IPS-15b (cell line): ENCODE results near the gene SLC6A19.

Source experiments
- H3K27me3 ChIP-seq: one replicate; pipeline ENCODE4 v1.6.1; 2013; ENCODE audit warnings: low read length; ENCODE audit not compliant: control insufficient read depth, insufficient read depth
- H3K36me3 ChIP-seq: one replicate; pipeline ENCODE4 v1.6.1; 2013; ENCODE audit warnings: low read length; ENCODE audit not compliant: control insufficient read depth, insufficient read depth
- H3K4me1 ChIP-seq: one replicate; pipeline ENCODE4 v1.6.1; 2013; ENCODE audit warnings: mild to moderate bottlenecking, low read length; ENCODE audit not compliant: control insufficient read depth, insufficient read depth
- H3K4me3 ChIP-seq: one replicate; pipeline ENCODE4 v1.5.1; 2013; ENCODE audit warnings: low read depth, low read length
- H3K9ac ChIP-seq: one replicate; pipeline ENCODE4 v1.6.1; 2013; ENCODE audit warnings: low read depth, mild to moderate bottlenecking, low read length
- H3K9me3 ChIP-seq: one replicate; pipeline ENCODE4 v1.6.1; 2013; ENCODE audit warnings: mild to moderate bottlenecking, low read length; ENCODE audit not compliant: control insufficient read depth, insufficient read depth

Gene SLC6A19

DNA sequence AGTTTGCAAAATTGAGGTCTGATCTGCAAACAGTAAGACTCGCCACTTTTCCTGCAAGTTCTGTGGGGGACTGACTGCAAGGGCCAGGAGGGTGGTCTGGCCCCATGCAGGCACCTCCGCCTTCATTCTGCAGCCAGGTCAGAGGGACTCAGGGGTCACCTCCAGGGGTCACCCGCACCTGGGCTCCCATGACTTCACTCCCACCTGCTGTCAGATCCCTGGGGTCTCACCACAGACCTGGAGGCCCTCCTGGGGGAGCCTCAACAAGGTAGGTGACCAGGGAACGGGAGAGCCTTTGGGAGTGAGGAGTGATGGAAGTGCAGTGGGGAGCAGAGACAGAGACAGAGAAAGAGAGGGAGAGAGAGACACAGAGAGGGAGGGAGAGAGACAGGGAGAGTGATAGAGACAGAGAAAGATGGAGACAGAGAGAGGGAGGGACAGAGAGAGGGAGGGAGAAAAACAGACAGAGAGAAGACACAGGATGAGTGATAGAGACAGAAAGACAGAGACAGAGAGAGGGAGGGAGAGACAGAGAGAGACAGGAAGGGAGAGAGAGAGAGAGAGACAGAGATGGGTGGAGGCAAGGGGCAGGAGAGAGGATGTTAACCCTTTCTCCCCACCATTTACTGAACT, 41.5 kb upstream of the SLC6A19 start:
- Histone ChIP-seq H3K9me3 (no peaks in the 10 kb centered on the region), H3K4me3 (no peak overlapping the region), H3K9ac (no peak overlapping the region), H3K4me1 (no peaks in the 10 kb centered on the region), H3K36me3 (no peaks in the 10 kb centered on the region), H3K27me3 (peaks cover 17% of the 10 kb centered on the region)

DNA sequence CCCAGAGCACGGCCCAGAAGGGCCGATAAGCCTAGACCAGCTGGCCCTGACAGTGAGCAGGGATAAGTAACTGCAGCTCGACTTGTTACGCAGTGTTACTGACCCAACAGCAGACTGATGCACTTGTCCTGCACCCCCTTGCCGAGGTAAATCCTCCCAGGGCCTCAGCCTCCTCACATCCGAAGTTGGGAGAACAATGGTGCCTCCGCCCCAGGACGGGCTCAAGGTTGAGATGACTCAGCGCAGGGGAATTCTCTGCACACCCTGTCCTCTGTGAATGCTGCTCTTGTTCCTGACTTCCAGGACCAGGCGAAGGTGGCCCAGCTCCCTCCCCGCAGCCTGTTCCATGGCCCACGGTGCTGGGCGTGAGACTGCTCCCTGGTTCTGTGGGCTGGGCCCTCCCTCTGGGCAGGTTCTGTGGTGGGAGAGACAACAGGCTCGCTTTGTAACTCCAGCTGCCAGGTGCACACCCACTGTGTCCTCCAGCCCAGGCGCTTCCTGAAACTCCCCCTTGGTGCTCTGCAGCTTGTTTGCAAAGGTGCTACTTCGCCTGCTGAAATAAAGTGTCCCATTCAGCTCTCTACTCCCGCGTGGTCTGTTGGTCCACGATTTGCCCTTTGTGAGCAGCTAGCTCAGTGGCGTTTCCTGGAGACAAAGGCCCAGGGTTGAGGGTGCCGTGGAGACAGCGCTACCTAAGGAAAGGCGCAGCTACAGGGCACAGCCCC, 40.1 kb upstream of the SLC6A19 start:
- Histone ChIP-seq H3K36me3 (no peaks in the 10 kb centered on the region), H3K9me3 (no peaks in the 10 kb centered on the region), H3K4me1 (no peaks in the 10 kb centered on the region), H3K4me3 (no peak overlapping the region), H3K9ac (no peak overlapping the region), H3K27me3 (peaks cover 13% of the 10 kb centered on the region)

DNA sequence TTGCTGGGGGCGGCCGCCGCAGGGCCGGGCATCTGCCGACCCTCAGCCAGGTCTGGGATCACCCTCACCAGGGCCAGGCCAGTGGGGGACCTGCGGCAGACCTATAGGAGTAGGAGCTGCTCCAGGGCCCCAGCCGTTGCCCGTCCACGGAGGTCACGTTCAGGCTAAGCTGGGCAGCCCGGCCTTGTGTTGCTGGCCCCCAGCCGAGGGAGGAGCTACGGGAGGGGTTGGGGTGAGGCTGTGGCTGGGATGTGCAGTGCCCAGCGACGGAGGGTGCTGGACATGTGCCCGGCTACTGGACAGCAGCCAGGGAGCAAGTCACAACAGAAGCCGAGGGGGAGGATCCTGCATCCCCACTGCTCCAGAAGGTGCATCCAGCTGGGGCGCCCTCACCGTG, 39.6 kb upstream of the SLC6A19 start:
- H3K27me3 ChIP-seq = peaks cover 7% of the 10 kb centered on the region
- H3K9ac ChIP-seq = no peak overlapping the region
- H3K9me3 ChIP-seq = no peaks in the 10 kb centered on the region
- H3K4me1 ChIP-seq = no peaks in the 10 kb centered on the region
- no peaks in the 10 kb centered on the region for H3K36me3 ChIP-seq
- H3K4me3 ChIP-seq = no peak overlapping the region

DNA sequence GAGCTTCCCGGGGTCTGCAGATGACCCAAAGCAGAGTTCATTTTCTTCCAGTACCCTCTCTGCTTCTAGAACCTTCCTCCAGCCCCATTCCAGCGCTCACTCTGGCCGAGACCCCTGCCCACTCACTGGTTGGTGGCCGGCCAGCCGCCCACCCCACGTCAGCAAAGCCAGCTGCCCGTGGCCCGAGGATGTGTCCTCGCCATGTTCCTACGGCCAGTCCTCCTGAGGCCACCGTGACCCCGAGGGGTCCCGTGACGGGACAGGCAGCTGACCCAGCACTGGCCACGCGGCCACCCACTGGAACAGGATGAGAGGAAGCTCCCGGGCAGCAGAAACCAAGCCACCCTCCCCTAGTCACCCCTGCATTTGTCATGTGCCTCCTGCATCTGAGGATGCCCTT, 39.1 kb upstream of the SLC6A19 start:
- Histone ChIP-seq H3K4me3 (no peak overlapping the region), H3K36me3 (no peaks in the 10 kb centered on the region), H3K4me1 (no peaks in the 10 kb centered on the region), H3K27me3 (peaks cover 3% of the 10 kb centered on the region), H3K9me3 (no peaks in the 10 kb centered on the region), H3K9ac (no peak overlapping the region)

DNA sequence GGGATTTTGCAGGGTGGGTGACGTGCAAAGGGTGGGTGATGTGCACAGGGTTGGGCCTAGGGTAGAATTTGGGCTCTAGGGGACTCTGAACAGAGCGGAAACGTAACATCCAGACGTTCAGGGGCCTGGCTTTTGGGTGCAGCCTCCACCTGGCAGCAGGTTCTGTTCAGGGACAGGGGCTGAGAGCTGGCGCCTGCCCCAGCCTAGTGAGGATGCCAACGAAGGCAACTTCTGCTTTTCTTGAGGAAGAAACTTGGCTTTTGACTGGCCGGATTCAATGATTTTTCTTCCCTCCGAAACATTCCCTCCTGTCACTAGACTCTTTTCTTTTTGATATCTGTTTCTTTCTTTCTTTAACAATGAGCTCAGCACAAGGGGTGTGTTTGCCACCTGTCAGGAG, 38.6 kb upstream of the SLC6A19 start:
- Histone ChIP-seq H3K9me3 (no peaks in the 10 kb centered on the region), H3K4me3 (no peak overlapping the region), H3K27me3 (no peaks in the 10 kb centered on the region), H3K36me3 (no peaks in the 10 kb centered on the region), H3K4me1 (no peaks in the 10 kb centered on the region), H3K9ac (no peak overlapping the region)

DNA sequence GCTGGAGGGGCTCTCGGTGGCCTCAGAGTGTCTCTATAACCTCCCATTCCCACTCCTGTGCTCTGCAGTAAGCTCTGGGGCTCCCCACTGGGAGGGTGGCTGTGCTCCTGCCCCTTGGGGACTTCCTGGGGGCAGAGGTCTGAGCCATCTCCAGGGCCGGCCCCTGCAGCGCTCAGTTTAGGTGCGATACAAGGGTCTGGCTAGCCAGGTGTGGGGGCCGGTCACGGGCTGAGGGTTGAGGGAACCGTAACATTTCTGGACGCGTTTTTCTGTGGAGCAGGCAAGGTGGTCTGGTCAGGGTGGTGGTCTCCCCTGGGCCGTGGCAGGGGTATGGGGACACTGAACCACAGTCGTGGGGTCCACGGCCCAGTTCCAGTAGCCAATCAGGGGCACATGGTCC, 38.0 kb upstream of the SLC6A19 start:
- Histone ChIP-seq H3K9ac (no peak overlapping the region), H3K36me3 (no peaks in the 10 kb centered on the region), H3K4me3 (no peak overlapping the region), H3K27me3 (no peaks in the 10 kb centered on the region), H3K9me3 (no peaks in the 10 kb centered on the region), H3K4me1 (no peaks in the 10 kb centered on the region)

DNA sequence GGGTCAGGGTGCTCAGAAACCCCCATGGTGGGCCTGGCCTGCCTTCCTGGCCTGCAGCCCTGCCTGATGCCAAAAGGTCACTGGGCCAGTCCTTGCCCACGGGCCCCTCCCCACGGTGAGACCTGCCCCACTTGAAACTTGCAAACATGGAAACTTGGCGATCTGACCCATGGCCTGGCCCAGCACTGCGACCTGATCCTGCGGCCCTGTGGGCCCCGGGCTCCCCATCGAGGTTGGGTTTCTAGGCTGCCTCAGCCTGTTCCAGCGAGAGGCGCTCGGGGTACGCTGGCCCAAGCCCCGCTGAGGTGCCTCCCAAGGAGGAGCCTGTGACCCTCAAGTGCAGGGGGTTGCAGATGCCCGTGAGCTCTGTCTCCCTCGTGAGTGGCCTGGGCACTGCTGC, 37.5 kb upstream of the SLC6A19 start:
- Histone ChIP-seq H3K4me3 (no peak overlapping the region), H3K27me3 (no peaks in the 10 kb centered on the region), H3K4me1 (no peaks in the 10 kb centered on the region), H3K9ac (no peak overlapping the region), H3K9me3 (no peaks in the 10 kb centered on the region), H3K36me3 (no peaks in the 10 kb centered on the region)

DNA sequence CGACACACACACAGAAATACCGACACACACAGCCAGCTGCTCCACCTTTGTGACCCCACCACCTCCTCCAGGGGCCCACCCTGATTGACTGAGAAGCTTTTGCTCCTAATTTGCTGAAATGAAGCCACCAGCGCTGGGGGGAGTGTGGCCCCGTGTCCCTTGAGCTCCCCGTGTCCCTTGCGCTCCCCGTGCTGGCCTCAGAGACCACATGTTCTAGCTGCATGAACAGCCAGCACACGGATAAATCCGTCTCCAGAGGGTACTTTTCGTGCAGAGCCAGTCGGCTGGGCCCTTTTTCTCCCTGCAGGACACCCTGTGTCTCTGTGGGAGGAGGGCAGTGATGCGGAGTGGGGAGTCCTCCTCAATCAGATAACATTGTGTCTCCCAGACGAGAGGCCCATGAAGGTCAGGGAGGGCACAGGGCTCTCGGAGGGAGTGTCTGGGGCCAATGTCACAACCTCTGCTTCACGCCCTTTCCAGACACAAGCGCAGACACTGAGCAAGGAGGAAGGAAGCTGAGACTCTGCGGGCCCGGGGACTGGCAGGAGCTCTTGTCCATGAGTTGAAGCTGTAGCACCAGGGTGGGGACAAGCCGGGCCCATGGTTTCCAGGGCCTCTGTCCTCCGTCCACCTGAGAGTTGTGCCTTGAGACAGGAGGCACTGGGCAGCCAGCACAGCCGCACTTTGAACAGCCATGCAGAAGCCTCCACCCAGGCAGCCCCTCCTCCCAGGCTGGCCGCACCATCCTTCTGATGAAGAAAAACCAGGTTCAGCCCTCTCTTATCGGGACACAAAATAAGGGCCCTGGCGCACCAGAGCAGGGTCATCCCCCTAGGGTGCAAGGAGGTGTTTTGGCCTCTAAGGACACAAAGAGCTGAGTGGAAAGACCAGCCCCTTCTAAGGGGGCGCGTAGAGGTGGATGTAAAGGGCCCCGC, 36.4 kb upstream of the SLC6A19 start:
- Histone ChIP-seq H3K4me3 (no peak overlapping the region), H3K9ac (no peak overlapping the region), H3K4me1 (no peaks in the 10 kb centered on the region), H3K9me3 (no peaks in the 10 kb centered on the region), H3K36me3 (no peaks in the 10 kb centered on the region), H3K27me3 (no peaks in the 10 kb centered on the region)

DNA sequence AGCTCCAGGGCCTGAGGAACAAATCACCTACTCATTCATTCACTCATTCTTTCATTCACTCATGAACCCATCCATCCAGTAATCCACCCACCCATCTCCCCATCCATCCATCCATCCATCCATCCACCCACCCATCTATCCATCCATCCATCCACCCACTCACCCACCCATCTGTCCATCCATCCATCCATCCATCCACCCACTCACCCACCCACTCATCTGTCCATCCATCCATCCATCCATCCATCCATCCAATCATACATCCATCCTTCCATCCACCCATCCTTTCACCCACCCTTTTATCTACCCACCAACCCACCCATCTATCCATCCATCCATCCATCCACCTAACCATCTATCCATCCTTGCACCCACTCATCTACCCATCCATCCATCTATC, 35.5 kb upstream of the SLC6A19 start:
- no peak overlapping the region for H3K9ac ChIP-seq
- no peaks in the 10 kb centered on the region for H3K9me3 ChIP-seq
- no peaks in the 10 kb centered on the region for H3K36me3 ChIP-seq
- no peaks in the 10 kb centered on the region for H3K27me3 ChIP-seq
- H3K4me3 ChIP-seq = no peak overlapping the region
- H3K4me1 ChIP-seq = no peaks in the 10 kb centered on the region

DNA sequence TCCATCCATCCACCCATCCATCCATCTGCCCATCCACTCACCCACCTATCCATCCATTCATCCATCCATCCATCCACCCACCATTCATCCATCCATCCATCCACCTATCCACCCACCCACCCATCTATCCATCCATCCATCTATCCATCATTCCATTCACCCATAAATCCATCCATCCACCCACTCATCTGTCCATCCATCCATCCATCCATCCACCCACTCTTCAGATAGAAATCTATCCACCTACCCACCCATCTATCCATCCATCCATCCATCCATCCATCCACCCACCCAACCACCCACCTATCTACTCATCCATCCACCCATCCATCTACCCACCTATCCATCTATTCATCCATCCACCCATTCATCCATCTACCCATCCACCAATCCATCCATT, 35.0 kb upstream of the SLC6A19 start:
- H3K27me3 ChIP-seq = no peaks in the 10 kb centered on the region
- no peaks in the 10 kb centered on the region for H3K9me3 ChIP-seq
- no peak overlapping the region for H3K4me3 ChIP-seq
- no peaks in the 10 kb centered on the region for H3K4me1 ChIP-seq
- no peaks in the 10 kb centered on the region for H3K36me3 ChIP-seq
- H3K9ac ChIP-seq = no peak overlapping the region

DNA sequence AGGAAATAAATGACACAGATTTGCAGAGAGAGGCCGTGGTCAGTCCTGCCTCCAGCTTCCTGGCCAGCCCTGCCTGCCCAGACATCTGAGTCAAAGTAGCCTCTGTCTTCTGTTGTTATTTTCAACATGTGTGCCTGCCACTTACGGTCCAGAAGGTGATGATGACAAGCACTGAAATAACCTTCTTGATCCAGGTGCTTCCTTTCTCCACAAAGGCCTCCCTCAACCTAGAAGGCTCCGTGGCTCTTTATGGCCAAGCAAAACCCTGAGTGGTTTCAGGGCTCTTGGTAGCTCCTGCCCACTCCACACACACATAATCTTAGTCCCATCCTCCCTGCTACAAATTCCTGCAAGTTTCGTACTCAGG, 34.1 kb upstream of the SLC6A19 start:
- H3K4me1 ChIP-seq = no peaks in the 10 kb centered on the region
- H3K9ac ChIP-seq = no peak overlapping the region
- H3K36me3 ChIP-seq = no peaks in the 10 kb centered on the region
- no peaks in the 10 kb centered on the region for H3K27me3 ChIP-seq
- H3K9me3 ChIP-seq = no peaks in the 10 kb centered on the region
- no peak overlapping the region for H3K4me3 ChIP-seq
